ENCODE results near the gene PLEKHG3. TPM values are rescaled to one million over a fixed set of nuclear protein-coding genes. Genes with fewer than 3 reads are reported as not detected.

Gene PLEKHG3
- total RNA-seq, 1 donor from 2014 or later = 12.6 TPM

DNA sequence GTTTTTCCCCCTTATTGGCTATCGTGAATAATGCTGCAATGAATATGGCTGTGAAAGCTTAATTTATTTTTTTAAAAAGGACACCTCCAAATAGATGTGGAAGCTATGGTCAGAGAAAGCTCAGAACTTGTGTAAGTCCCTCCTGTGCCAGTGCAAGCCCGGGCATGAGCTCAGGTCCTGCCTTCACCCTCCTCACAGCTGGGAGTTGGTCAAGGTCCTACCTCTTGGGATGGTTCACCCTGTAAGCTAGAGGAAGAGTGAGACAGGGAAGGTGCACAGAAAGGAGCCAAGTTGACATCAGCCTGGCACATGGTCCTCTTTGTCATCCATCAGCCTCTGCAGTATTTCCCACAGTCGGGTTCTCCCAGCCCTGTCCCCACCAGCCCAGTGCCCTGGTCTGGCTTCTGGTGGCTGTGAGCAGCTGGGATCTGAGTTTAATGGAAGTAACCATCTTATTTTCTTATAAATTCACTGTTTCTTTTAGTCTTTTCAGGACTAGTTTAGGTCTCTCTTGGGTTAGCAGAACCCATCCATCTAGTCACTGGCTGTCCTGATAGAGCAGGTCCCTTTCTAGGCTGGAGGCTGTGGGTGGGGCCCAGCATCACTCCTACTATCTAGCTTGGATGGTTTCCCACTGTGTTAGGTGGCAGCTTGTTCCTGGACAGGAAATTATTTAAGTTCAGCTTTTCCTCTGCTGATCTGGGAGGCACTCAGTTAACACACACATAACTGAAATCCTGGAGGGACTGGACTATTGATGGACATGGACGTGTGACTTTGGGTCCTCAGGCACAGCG lies 11.8 kb upstream of the PLEKHG3 start:
- Mint-ChIP-seq H3K27me3 (ENCODE audit: insufficient read depth, low read depth) (peaks cover 12% of the 10 kb centered on the region), H3K9me3 (no peaks in the 10 kb centered on the region), H3K4me1 (peaks cover 7% of the 10 kb centered on the region), H3K36me3 (no peaks in the 10 kb centered on the region), H3K27ac (no peak overlapping the region), H3K4me3 (no peak overlapping the region)
- Histone ChIP-seq H3K4me1 (peaks cover 6% of the 10 kb centered on the region), H3K27ac (no peak overlapping the region), H4K20me1 (ENCODE audit: low read depth) (no peaks in the 10 kb centered on the region), H3K9ac (no peak overlapping the region), H2AFZ (replicated peaks) (no peak overlapping the region), H3K4me3 (no peak overlapping the region), H3K4me2 (no peak overlapping the region), H3K79me2 (ENCODE audit: low read depth) (no peaks in the 10 kb centered on the region), H3K27me3 (no peaks in the 10 kb centered on the region), H3K9me3 (ENCODE audit: low read depth) (no peaks in the 10 kb centered on the region), H3K36me3 (no peaks in the 10 kb centered on the region), H3F3A (ENCODE audit: low read depth) (peaks cover 5% of the 10 kb centered on the region)
- DNase-seq (ENCODE audit: low spot score) = no peak
- TF ChIP-seq, protein P1, sequence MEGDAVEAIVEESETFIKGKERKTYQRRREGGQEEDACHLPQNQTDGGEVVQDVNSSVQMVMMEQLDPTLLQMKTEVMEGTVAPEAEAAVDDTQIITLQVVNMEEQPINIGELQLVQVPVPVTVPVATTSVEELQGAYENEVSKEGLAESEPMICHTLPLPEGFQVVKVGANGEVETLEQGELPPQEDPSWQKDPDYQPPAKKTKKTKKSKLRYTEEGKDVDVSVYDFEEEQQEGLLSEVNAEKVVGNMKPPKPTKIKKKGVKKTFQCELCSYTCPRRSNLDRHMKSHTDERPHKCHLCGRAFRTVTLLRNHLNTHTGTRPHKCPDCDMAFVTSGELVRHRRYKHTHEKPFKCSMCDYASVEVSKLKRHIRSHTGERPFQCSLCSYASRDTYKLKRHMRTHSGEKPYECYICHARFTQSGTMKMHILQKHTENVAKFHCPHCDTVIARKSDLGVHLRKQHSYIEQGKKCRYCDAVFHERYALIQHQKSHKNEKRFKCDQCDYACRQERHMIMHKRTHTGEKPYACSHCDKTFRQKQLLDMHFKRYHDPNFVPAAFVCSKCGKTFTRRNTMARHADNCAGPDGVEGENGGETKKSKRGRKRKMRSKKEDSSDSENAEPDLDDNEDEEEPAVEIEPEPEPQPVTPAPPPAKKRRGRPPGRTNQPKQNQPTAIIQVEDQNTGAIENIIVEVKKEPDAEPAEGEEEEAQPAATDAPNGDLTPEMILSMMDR (IDR thresholded peaks at IDR 0.05) = no peak
- TF ChIP-seq EZH2 (IDR thresholded peaks at IDR 0.05) (no peak), EZH2phosphoT487 (IDR thresholded peaks at IDR 0.05) (no peak)

DNA sequence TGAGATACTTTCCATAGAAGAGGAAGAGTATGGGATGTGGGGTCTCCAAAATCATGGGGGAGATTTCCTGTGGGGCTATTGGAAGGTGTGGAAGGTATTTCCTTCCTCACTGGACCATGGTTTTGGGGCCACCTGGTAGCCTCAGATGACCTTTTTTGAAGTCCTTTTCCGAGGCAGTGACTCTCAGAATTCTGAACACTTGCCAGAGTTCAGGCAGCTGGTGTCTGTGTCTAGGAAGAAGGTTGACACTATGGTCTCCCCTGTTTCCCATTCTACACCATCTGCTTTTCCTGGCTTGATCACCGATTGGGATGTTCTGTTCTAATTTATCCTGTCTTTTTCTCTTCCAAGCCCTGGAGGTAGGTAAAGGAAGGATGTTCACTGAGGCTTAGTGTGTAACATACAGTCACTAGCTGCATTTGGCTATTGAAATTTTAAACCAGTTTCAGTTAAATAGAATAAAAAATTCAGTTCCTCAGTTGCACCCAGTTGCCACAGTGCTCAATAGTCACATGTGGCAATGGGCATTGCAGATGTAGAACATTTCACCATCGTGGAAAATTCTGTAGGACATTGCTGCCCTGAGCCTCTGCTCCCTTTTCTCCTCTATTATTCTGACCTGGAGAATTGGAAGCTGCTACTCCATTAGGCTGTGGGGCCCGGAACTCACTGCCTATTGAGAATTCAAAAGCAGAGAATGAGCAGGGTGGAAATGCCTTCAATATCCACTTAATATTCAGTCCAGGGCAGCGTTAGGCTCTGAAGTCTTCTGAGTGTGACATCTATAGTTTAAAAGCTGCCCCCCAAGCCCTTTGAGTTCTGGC lies 11.0 kb upstream of the PLEKHG3 start:
- no peak for DNase-seq (ENCODE audit: low spot score)
- H3K27me3 Mint-ChIP-seq (ENCODE audit: insufficient read depth, low read depth) = peaks cover 9% of the 10 kb centered on the region
- H3K36me3 Mint-ChIP-seq = no peaks in the 10 kb centered on the region
- Histone ChIP-seq H3K9me3 (ENCODE audit: low read depth) (no peaks in the 10 kb centered on the region), H3K4me2 (no peak overlapping the region), H3K27ac (no peak overlapping the region), H3K4me3 (no peak overlapping the region), H3F3A (ENCODE audit: low read depth) (peaks cover 5% of the 10 kb centered on the region), H3K9ac (no peak overlapping the region), H3K27me3 (no peaks in the 10 kb centered on the region), H3K36me3 (no peaks in the 10 kb centered on the region), H4K20me1 (ENCODE audit: low read depth) (no peaks in the 10 kb centered on the region), H3K4me1 (peaks cover 6% of the 10 kb centered on the region), H3K79me2 (ENCODE audit: low read depth) (no peaks in the 10 kb centered on the region), H2AFZ (replicated peaks) (no peak overlapping the region)
- peaks cover 7% of the 10 kb centered on the region for H3K4me1 Mint-ChIP-seq
- TF ChIP-seq EZH2phosphoT487 (IDR thresholded peaks at IDR 0.05) = no peak
- TF ChIP-seq, protein P1 (IDR thresholded peaks at IDR 0.05) = no peak
- TF ChIP-seq EZH2 (IDR thresholded peaks at IDR 0.05) = no peak
- no peak overlapping the region for H3K27ac Mint-ChIP-seq
- no peaks in the 10 kb centered on the region for H3K9me3 Mint-ChIP-seq
- no peak overlapping the region for H3K4me3 Mint-ChIP-seq

DNA sequence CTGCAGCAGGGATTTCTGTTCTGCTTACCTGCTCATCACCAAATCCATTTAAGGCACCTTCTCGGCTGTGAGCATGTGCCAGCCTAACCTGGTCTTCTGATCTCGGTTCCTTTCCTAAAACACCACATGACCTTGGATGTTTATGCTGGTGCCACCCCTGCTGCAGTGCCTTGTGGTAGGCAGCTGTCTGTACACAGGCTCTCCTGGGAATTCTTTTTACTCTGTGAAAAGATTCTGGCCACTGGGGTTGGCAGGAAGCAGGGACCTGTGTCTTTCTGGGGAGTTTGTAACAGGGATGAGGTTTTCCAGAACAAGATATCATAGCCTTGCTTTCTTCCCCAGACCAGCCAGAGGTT lies 10.4 kb upstream of the PLEKHG3 start:
- no peak overlapping the region for H2AFZ ChIP-seq (replicated peaks)
- H3K79me2 ChIP-seq (ENCODE audit: low read depth) = no peaks in the 10 kb centered on the region
- peaks cover 9% of the 10 kb centered on the region for H3K4me1 Mint-ChIP-seq
- no peak for DNase-seq (ENCODE audit: low spot score)
- no peak overlapping the region for H3K4me3 Mint-ChIP-seq
- H3K4me2 ChIP-seq = no peak overlapping the region
- H3K9ac ChIP-seq = no peak overlapping the region
- no peaks in the 10 kb centered on the region for H3K9me3 ChIP-seq (ENCODE audit: low read depth)
- TF ChIP-seq, protein P1 (IDR thresholded peaks at IDR 0.05) = no peak
- TF ChIP-seq EZH2phosphoT487 (IDR thresholded peaks at IDR 0.05) = no peak
- TF ChIP-seq EZH2 (IDR thresholded peaks at IDR 0.05) = no peak
- no peak overlapping the region for H3K27ac ChIP-seq
- H3F3A ChIP-seq (ENCODE audit: low read depth) = peaks cover 3% of the 10 kb centered on the region
- H3K27me3 ChIP-seq = no peaks in the 10 kb centered on the region
- no peaks in the 10 kb centered on the region for H3K36me3 ChIP-seq
- H3K36me3 Mint-ChIP-seq = no peaks in the 10 kb centered on the region
- no peak overlapping the region for H3K4me3 ChIP-seq
- peaks cover 9% of the 10 kb centered on the region for H3K27me3 Mint-ChIP-seq (ENCODE audit: insufficient read depth, low read depth)
- no peak overlapping the region for H3K27ac Mint-ChIP-seq
- no peaks in the 10 kb centered on the region for H3K9me3 Mint-ChIP-seq
- peaks cover 8% of the 10 kb centered on the region for H3K4me1 ChIP-seq
- no peaks in the 10 kb centered on the region for H4K20me1 ChIP-seq (ENCODE audit: low read depth)

Data from neural progenitor cell (in vitro differentiated cells).